HG03064 (cell line): ENCODE measurements around the gene ZDHHC1.

ENCODE experiments used
- ATAC-seq: cut with Tn5 transposase; IDR thresholded peaks from one replicate; pipeline ENCODE4 v1.9.1; 2021; ENCODE audit warnings: low read depth; ENCODE audit not compliant: unreplicated experiment

The ZDHHC1 gene

DNA sequence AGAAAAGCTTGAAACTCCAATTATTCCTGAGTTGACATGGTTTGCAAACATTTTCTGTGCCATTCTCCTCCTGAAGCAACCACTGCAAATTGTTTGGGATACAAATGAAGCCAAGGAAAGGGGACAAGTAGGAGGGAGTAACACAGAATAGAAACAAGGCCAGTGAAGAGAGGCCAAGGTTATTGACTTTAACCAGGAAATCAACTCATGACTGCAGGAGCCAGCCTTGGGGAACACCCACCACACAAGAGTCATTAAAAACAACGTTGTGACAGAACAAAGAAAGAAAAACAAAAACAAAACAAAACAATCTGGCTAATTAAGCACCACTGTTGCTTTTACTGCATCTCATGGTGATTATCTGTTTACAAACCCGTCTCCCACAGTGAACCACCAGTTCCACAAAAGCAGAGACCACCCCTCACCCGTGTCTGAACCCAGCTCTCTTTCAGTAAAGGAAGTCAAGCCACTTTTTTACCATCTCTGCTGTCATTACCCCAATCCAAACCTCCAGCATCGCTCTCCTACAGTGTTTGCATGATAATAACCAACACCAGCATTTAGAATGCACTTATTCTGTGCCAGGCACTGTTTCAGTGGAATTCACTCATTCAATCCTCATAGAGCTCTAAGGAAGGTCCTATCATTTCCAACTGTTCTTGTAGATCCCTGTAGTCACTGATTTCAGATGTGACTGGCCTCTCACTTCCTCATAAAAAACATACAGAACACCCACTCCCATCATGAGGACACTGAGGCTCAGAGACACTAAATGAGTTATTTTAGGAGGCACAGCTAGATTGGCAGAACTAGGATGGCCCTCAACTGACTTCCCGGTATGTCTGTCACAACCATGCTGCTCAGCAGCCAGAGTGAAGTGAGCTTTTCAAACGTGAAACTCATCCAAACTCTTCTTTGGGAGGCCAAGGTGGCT lies 2.0 kb downstream of the ZDHHC1 start:
- no peak for ATAC-seq

DNA sequence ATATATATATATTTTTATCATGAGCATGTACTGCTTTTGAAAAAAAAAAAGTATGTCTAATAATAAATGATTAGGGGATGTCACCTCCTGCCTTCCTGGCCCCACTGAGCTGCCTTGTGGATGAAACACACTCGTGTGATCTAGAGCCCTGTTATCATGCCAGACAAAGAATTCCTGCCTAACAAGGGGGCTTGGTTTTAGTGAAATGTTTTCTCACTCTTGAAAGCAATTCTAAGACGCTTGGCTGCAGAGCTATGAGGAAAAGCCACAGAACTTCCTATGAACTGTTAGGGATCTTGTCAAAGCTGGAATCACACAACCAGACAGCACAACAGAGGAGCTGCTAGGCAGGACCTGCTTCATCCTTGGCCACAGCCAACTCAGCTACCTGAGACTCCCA lies 4.0 kb downstream of the ZDHHC1 start:
- ATAC-seq, result no peak

DNA sequence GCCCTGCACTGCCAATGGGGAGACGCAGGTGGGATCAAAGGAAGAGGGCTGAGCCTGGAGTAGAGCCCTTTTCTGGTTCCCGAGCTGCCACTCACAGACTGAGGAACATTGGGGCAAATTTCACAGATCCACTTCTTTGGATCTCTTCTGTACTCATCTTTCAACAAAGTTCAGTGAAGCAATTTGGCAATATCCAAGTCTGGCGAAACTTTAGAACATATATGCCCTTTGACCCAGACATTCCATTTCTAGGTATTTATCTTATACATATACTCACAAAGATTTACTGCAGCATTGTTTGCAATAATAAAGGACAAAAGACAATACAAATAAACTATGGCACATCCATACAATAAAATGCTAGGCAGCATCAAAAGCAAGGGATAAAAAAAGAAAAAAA lies 4.9 kb downstream of the ZDHHC1 start:
- ATAC-seq, result no peak

DNA sequence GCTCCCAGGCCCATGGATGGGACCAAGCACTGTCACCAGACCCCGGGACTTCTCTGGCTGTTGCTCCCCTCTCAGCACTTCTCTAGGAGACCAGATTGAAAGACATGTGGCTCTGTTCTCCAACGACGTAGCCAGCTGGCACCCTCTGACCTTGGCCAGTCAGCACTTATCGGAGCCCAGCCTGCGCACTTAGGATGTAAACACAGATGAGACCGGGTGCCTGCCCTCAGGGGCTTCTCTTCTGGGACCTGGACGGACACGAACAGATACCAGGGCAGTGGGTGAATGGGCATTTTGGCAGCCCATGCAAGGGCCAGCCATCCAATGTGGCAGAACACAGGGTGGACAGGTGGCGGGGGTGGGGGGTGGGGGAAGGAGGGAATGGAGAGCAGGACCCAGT lies 6.6 kb downstream of the ZDHHC1 start:
- ATAC-seq, result no peak

DNA sequence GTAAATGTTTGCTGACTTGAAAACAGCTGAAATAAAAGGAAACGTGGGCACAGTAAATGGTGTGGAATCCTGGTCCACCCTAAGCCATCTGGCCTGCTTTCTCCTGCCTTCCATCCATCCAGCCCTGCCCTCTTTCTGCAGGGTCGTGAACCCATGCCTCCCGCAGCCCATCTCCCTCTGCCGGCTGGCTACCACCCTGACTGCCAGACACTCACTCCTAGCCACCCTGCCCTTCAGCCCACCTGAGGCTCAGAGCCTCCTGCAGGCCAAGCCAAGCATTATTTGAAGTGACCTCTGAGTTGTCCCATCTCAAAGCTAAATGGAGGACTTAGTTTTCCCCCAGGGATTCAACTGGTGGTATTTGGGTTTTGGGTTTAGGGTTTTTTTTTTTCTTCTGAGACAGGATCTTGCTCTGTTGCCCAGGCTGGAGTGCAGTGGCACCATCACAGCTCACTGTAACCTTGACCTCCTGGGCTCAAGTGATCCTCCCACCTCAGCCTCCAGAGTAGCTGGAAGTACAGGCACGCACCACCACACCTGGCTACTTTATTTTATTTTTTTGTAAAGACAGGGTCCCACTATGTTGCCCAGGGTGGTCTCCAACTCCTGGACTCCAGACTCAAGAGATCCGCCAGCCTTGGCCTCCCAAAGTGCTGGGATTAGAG lies 8.4 kb downstream of the ZDHHC1 start:
- ATAC-seq, result no peak

DNA sequence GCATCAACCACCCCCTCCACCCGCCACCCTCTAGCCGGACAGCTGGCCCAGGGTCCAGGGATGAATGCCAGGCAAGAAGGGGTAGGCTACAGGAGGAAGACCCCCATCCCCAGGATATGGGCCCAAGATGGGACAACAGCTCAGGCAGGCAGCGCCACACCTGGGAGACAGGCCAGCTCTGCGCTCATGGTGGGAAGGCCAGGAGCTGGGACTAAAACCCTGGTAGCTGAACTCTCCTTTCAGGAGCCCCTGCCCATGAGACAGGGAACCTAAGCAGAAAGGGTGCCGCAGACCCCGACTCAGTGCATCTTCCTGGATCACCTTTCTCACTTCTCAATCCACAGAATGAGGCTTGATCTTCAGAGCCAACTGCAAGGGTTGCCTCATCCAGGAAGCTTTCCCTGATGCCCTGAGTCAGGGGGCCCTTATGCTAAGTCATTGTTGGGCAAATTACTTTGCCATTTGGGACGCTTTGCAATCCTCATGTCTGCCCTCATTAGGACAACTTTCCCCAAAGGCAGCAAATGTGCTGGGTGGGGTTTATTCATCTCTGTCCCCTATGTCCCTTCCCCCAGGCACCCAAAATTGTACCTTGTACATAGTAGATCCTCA lies 9.0 kb downstream of the ZDHHC1 start:
- ATAC-seq, result no peak

DNA sequence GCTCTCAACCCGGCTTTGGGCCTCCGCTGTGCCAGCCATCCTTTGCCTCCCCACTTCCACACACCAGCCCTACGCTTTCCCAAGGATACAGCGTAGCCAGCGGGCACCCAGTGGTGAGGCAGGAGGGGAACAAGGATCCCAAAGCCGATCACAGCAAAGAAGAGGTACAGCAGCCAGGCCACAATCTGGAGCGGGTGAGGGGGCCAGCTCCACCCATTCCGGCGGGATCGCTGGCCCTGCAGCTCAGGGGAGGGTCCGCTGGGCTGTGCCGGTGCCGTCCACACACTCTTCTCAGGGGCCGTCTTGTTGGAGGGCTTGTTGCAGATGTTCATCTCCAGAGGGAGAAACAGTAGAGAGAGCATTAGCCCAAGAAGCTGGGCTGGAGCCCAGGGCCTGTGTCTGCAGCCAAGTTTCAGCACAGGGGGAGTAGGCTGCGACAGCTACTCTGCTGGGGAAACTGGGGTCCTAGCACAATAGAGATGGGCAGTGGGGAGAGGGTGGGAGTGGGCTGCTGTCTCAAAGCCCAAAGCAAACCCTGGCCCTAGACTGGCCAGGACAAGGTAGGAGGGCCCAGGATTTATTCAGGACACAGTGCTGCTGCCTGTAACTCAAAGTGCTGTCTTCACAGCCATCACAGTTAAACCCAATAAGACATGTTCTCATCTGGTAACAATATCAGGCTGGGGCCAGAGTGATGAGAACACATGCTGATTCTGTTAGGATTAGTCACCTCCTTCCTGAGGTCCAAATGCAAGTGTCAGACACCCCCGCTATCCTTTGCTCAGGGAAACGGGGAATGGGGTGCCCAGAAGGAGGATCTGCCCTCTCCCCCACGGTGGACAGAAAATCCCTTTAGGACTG lies 9.9 kb downstream of the ZDHHC1 start:
- ATAC-seq, result no peak

DNA sequence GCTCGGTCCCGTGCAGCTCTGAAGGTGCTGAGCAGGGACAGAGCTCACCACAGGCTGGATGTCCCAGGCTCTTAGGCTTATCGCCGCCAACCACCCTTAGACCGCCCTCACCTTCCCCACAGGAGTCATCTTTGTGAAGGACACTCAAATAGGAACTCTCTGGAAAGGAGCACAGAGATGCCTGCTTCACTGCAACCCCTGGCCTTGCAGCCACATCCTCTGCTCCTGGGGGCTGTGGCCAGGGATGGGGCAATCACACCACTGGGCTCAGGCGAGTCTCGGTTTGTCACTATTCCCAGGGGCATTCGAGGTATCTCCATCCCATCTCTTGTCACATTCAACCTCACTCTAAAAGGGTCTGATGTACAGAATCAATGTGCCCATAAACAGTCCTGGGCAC lies 10.9 kb downstream of the ZDHHC1 start:
- no peak for ATAC-seq

DNA sequence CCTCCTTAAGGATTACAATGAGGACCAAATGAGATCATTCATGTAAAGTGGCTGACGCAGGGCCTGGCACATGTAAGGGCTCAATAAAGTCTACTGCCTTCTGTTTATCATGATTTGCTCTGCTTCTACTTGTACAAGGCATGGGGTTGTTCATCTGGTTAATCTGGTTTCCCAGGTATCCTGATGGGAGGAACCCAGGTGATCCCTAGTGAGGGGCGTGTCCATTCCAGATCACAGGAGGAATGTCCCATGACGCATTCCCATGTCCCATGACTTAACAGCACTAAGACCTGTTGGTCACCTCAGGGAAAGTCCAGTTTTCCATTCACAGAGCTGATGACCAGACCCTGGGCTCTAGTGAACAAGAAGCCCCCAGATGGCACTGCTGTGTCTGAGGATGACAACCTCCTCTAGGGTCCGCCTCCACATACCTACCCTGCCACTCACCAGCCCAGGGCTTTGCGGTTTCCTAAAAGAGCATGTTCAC lies 11.5 kb downstream of the ZDHHC1 start:
- no peak for ATAC-seq

DNA sequence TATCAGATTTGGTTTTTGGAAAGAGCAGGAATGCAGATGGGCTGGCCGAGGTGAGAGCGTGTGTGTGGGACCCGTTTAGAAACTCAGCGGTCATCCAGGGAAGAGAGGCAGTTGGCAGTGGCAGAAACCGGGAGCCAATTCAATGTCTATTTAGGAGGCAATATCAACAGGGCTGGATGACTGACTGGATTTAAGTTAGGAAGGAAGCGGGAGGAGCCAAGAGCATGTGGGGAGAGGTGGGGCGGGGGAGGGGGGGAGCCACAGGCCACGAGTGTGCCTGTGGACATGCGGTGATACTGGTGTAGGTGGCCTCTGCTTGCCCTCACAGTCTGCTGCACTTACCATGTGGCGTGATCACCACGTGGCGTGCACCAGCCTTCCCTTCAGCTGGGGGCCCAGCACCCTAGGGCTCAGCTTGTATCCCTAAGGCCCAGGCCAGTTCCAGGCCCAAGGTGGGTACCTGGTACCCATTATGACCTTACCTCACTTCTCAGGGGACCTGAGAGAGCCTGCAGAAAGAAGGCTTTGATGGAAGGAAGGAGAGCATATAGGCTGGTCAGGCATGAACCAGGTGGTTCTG lies 12.2 kb downstream of the ZDHHC1 start:
- no peak for ATAC-seq

DNA sequence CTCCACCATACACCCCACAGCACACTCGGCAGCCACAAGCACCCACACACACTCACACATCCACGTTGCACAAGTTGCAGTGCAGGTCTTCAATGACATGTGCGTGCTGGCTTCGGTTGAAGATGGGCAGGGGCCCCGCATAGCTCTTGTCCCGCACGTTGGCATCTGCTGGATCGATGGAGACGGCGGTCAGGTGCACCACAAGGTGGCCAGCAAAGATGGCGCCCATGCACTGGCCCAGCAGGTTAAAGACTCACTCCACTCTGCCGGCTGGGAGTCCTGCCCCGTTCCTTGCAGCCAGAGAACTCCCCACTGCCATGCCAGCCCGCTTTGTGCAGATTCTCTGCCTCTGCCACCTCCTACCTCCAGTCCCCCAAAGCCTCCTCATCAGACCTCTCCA lies 15.4 kb downstream of the ZDHHC1 start:
- ATAC-seq, result no peak

DNA sequence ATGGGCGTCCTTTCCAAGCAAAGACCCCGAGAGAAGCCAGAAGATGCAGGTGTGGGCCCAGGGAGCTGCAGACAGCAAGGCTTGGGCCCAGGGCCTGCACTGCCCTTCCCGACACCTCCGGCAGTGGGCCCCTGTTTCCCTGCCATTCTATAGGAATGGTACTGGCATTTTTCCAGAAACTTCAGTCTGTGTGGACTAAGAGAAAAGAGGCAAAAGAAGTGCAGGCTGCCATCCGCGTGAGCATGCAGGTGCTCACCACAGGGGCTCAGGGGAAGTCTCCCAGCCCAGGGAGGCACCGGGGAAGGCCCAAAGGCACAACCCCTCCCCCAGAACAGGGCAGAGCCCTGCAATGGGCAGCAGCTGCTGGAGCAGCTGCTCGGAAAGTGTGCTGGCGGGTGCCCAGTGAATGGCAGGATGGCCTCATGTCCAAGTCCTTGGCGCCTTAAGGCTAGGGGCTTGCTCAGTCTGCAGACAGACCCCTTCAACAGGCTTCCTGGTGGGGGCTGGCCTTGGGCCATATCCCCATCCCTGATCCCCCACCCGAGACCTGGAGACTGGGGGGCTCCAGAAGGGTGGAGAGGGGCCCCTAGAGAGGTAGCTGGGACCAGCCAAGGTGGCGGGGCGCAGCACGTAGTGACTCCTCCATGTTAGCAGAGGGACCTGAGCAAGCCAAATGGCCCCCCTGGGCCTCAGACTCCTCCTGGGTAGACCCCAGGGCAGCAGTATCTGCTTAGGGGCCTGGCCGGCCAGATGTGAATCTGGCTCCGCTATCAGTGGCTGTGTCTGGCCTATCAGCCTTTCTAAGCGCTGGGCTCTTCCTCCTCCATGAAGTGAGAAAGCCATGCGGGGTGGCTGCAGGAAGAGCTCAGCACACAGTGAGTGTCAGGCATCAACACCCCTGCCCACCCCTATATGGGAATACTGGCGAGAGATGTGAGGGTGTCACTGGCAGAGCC lies 16.2 kb downstream of the ZDHHC1 start:
- ATAC-seq, result no peak

DNA sequence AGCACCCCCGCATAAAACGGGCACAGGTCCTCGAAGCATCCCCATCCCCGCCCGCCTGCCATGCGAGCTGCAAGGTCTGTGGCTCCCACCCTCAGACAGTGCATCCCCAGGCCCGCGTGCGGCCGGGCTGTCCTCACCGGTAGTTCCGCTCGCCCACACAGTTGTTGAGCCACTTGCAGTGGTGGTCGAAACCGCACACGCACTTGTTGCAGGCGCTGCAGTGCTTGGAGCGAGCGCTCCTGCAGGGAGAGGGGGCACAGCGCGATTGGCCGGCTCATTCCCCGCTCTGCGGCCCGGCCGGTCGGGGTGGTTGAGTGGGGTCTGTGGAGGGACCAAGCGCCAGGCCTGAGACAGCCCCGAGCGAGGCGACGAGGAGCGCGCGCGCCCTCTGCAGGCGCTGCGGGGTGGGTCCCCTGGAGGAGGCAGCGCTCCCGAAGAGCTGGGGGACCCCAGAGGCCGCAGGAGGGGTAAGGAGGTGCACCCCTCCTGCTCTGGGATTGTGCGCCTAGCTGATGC lies 17.0 kb downstream of the ZDHHC1 start:
- ATAC-seq, result no peak

DNA sequence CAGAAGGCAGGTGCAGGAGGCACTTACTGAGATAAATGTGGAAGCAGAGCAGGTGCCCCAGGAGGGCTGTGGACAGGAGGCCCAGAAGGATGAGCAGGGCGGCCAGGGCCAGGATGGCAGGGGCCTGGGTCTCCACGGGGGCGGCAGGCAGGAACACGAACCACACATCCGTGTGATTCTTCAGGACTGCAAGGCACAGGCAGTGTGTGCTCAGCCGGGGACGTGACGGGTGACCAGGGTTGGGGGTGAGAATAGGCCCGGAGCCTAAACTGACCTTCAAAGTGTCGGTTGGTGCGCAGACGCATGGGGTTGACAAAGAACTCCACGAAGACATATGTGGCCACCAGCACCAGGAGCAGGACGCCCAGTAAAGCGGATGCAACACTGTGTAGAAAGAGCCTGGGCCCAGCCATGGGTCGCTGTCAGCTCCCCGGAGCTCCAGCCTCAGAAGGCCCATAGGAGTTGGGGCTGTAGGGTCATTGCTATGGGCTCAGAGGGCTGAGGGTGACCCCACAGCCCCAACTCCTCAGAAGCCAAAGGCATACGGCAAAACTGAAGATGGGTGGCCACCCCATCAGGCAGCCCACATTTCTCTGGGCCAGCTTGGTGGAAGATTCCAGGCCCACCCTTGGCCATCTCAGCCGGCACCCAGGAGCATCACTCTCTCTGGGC lies 17.6 kb downstream of the ZDHHC1 start:
- no peak for ATAC-seq

DNA sequence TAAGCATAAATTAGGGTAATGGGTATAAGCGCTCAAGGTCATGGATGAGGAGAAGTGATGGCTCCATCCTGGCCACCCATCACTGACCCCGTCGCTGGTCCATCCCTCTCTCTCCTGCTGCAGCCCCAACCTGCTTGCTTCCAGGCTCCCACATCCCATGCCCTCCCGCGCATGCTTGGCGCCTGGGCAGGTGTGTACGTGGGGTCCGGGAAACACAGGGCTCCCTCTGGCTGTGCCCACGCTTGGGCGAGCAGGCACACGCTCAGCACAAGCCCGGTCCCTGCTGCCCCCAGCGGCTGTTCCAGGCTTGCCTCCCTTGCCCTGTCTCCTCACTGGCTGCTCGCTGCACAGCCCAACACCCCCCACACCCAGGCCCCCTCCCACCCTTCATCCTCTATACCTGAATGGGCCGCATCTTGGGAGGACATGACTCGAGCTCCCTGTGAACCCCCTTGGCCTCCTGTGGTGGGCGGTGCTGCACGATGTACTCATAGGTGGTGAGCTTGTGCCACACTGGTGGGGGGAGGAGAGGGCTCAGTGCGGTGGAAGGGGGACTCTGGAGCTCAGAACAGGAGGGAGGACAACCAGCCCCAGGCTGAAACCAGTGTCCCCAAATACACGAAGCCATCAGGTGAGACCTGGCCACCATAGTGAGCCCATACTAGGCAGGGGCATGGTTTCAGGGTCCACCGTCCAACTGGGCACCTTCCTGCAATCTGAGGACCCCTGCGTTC lies 18.3 kb downstream of the ZDHHC1 start:
- ATAC-seq, result no peak

DNA sequence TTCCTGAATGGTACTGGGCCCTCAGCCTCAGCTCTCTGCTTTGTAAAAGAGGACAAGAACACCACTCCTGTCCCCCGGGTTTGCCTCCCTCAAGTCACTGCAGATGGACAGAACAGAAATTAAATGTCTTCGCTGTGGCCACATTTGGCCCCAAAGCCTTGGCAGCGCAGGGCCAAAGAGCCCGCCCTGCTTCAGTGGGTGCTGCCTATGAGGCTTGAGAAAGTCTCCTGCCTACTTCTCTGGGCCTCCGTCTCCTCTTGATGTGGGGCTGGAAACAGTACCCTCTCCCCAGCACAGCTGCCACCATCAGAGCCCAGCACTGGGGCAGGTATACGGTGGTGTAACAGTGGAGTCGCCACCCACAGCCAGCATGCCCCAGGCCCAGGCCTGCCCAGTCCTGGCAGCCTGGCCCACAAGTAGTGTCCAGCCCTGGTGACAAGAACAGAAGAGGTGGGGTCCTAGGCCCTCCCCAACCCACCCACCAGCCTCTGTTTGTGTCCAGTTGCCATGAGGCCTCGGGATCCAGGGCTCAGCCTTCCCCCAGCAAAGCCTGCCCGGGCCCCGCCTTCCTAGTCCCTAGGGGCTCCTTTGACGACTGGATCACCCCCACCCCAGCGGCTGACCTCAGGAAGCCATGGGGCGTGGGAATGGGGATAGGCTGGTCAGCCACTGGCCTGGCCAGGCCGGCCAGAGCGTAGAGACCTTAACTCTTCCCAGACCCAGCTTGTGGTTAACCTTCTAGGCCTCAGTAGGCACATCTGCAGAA lies 19.1 kb downstream of the ZDHHC1 start:
- no peak for ATAC-seq
